Pons (tissue), 1 donor: ENCODE data around the gene MYBPC3.
"Not testable (repeated sequence)": the region's sequence is repeated elsewhere in the genome, so short reads cannot be mapped to it uniquely, and the experiment has no call there.

Experiments
- DNase-seq: peaks from one replicate; pipeline ENCODE4 v3.0.0-alpha.2; 2016; ENCODE audit warnings: low spot score

The MYBPC3 gene

DNA sequence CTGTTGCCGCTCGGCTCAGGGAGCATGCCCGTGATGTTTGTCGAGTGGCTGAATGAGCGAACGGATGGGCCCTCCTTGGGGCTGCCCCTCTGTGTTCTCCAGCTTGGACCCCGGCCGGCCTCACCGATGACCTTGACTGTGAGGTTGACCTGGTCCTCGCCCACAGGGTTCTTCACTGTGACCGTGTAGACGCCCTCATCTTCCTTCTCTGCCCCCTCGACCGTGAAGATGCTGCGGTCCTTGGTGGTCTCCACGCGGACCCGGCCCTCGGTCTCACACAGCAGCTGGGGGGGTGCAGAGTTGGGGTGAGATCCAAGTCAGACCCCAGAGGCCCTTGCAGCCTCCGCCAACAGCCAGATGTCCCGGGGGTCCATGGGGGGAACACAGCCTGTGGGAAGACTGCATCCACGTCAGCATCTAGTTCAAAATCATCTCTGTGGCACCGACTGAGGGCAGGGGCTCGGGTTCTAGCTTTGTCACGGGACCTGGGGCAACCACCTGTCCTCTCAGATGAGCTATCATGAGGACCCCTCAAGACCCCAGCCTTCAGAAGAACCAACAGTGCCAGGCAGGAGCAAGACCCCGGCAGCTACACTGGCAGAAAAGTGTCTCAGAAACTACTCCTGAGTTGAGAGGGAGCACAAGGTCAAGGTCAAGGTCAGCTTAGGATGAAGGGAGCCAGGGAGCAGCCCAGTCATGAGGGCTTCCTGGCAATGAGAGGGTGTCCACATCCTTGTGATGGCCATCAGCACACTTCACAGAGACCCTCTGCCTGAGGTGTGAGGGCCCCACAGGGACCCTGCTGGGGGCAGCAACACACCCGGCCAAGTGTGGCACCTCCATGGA lies 13.9 kb downstream of the MYBPC3 start:
- no peak for DNase-seq

DNA sequence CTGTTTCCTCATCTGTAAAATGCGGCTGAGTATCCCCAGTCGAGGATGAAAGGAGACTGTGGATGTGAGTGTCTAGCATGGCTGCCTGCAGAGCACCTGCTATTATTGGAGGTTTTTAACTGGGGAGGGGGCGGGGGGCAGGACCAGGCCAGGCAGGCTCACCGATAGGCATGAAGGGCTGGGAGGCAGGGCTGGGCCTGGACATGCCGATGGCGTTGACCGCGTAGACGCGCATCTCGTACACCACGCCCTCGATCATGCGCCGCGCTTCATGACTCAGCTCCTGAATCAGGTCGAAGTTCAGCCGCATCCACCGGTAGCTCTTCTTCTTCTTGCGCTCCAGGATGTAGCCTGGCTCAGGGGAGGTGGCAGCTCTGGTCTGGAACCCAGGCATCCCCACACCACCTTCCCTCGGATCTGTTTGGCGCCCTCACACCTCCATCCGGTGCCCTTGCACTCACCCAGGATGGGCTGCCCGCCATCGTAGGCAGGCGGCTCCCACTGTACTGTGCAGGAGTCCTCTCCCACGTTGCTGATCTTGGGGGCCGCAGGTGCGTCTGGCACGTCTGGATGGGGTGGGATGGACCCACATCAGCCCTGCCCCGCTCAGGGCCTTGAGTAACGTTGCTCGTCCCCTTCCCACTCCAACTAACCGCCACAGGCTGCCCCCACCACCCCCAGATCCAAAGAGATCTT lies 15.1 kb downstream of the MYBPC3 start:
- DNase-seq = no peak

DNA sequence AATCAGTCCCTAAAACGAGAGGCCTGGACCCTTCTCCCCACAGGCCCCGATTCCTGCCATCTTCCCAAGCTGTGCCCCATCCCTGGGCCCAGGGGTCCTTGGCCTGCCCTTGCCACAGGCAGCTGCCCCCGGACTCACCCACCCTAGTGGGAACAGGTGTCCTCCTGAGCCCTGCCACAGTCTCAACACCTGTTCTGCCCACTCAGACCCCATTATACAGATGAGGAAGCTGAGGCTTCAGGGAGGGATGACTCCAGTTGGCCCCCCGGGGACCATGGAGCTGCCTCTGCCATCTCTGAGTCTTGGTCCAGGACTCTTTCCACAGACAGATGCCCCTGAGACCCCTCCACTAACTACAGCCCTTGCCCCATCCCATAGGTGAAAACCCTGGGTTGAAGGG lies 15.9 kb downstream of the MYBPC3 start:
- no peak for DNase-seq

DNA sequence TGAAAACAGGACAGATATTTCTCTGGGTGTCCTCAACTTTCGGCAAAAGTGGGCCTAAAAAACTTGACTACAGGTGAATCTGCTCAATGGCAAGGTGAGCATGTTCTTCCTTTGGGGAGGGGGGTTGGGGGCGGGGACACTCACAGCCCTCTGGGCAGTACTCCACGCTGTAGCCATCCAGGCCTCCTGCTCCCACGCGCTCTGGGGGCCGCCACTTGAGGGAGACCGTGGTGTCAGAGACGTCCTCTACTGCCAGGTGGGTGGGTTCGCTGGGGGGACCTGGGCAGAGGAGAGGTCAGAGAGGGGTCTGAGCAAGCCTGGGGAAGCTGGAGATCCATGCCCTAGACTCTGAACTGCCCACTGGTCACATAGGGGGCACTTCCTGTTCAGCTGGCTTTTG lies 16.8 kb downstream of the MYBPC3 start:
- no peak for DNase-seq

DNA sequence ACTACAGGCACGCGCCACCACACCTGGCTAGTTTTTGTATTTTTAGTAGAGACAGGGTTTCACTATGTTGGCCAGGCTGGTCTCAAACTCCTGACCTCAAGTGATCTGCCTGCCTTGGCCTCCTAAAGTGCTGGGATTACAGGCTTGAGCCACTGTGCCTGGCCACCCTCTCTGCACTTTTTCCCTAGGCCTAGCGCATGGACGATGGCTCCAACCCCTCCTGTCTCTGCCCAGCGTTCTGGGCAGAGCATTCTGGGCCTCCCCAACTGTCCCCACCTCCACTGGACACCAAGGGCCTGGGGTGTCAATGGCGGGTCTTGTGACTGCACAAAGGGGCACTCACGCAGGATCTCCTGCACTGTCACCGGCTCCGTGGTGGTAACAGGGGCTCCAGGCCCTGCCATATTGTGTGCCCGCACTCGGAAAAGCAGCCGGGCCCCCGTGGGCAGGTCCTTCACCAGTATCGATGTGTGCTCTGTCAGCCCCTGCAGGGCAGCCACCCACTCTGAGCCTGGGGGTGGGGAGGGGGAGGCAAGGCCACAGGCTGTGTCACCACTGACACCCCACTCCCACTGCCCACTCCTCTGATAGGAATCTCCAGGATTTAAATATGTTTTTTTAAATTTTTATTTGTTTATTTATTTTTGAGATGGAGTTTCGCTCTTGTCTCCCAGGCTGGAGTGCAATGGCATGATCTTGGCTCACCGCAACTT lies 17.6 kb downstream of the MYBPC3 start:
- not testable (repeated sequence) for DNase-seq

DNA sequence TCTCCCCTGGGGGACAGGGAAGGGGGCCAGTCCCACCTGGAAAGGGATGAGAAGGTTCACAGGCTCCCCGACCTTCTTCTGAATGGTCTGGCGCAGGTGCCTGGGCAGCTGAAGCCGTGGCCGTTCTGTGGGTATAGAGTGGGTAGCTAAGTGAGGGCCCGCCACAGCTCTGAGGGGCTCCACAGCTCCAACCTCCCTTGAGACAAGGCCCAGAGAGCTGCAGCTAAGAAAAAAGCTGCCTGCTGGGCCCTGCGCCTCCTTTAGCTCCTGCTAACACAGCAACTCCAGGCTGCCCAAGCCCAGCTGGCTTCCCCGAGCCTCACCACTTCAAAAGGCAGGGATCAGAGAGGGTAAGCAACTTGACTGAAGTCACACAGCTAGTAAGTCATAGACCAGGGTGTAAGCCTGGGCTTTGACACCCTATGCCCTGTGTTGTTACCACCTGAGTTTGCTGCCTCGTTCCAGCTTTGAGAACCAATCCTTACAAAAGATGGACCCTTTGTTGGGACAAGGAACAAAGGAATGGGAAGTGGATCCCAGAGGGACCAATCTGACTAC lies 18.5 kb downstream of the MYBPC3 start:
- no peak for DNase-seq

DNA sequence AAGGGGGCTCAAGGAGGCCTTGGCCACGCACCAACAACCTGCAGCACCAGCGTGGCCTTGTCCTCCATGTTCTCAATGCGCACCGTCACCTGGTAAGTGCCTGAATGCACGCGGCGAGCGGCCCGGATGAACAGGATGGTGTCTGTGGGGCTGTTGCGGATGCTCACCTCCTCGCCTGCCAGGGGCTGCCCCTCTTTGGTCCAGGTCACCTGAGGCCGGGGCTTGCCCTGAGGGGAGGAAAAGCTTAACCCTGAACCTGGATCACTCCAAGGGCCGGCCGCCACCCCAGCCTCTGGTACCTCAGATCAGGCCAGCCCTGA lies 19.0 kb downstream of the MYBPC3 start:
- no peak for DNase-seq

DNA sequence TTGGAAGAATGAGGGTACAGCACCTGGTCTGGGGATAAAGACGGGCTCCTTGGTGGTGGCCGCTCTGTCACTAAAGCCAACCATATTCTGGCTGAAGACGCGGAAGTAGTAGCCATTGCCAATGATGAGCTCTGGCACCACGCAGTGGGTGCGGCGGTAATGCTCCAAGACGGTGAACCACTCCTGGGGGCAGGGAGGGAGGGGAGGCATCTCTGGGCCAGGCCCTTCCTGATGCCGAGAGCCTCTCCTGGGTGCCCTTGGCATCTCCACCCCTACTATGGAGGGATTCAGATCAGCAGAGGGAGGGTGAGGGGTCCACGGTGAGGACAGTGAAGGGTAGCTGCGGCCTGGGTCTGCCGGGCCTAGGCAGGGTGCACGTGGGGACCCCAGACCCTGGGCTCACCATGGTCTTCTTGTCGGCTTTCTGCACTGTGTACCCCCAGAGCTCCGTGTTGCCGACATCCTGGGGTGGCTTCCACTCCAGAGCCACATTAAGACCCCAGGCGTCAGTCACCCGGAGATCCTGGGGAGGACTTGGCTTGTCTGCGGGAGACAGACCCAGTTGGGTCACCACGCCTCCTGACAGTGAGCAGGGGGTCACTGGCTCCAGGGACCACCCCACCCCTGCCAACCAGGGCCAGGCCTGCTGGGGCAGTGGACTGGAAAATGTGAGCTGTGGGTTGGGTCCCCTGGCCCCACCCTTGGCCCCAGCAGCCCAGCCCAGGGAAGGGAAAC lies 19.5 kb downstream of the MYBPC3 start:
- DNase-seq = no peak

DNA sequence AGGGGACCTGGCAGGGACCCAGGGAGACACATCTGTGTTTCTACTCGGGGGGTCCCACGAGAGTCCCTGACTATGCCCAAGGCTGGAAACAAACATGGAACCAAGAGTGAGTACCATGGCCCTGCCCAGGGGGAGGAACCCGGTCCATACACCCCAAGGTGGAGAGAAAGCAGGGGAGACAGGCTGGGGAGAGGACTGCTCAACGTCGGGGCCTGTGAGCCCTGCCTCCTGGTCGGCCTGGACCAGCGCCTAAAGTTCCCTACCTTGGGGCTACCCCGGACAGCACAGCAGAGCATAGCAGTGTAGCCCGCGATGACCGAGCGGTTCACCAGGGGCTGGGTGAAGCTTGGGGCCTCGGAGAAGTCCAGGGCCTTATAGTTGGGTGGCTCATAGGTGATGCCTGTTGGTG lies 20.2 kb downstream of the MYBPC3 start:
- no peak for DNase-seq

DNA sequence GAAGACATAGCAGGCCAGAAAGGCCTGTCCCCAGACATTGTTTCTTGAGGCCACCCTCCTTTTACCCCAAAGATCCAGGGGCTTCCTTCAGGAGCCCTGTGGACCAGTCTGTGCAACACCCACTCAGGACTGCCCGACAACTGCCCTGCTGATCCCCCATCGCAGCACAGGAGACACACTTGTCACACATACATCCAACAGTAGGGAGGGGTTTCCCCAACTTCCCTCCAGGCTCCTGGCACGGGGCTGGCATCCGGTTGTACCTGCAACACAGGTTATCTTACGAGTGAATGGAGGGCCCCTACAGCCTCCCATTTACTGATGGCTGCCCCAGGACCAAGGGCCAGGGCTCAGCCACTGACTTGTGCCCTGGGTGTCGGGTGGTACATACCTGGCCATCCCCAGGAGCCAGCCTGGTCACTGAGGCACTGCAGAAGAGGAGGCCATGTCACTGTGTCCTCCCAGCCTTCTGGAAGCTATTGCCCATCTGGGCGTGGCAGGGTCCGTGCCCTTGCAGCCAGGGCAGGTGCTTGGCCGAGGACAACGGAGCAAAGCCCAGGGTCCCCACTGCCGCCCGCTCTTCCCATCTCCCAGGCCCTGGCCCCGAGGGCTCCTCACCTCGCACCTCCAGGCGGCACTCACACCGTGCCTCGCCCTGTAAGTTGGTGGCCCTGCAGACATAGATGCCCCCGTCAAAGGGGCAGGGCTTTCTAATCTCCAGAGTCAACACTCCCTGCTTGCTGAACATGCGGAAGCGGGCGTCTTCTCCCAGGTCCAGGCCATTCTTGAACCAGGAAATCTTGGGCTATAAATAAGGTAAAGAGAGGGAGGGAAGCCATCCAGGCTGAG lies 20.8 kb downstream of the MYBPC3 start:
- no peak for DNase-seq

DNA sequence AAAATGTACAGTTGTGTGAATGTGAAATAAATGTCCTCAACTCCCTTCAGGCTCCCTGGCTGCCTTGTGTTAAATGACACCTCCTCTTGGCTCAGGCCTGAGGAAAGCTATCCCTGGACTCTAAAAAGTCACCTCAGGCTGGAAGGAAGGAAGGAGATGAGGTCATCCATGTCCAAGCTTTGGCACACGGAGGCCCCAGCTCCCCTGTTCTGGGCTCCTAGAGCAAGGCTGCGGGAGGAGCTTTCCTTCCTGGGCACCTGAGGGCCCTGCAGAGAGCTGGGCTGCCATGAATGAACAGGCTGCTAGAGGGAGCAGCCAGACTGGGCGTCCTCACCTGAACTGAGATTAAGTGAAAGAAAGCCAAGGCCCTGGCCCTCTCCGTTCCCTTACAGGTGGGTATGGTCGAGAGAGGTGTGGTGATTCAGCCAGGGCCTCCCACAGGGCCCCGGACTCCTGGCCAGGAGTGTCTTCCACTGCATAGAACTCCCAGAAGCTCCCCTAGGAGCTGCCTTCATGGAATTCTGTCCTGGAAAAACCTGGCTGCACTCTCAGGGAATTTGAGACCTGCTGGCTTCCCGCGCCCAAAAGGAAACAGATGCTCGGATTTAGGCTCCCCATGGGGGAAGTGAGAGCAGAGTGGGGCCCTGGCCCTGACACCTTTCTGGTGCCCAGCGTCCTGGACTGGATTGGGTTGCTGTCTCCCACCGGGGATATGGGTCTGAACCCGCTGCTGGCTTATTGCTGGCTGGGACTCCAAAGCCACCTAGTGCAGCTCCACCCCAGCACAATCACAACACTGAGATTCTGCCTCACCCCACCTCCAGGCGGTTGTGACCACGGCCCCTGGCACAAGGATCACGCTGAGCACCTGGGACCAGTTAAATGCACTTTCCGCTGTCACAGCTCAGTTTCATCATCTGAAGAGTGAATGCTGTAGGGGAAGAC lies 22.2 kb downstream of the MYBPC3 start:
- DNase-seq = peak; percentile 5

DNA sequence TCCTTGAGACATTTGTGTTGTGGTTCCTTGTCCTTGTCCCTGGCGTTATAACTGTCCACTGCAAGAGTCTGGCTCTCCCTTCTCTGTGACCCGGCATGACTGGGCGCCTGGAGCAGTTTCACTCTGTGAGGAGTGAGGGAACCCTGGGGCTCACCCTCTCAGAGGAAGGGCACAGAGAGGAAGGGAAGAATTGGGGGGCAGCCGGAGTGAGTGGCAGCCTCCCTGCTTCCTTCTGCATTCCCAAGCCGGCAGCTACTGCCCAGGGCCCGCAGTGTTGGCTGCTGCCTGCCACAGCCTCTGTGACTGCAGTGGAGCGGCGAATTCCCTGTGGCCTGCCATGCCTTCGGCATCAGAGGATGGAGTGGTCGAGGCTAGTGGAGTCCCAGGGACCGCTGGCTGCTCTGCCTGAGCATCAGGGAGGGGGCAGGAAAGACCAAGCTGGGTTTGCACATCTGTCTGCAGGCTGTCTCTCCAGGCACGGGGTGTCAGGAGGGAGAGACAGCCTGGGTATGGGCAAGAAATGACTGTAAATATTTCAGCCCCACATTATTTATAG lies 23.0 kb downstream of the MYBPC3 start:
- DNase-seq = no peak

DNA sequence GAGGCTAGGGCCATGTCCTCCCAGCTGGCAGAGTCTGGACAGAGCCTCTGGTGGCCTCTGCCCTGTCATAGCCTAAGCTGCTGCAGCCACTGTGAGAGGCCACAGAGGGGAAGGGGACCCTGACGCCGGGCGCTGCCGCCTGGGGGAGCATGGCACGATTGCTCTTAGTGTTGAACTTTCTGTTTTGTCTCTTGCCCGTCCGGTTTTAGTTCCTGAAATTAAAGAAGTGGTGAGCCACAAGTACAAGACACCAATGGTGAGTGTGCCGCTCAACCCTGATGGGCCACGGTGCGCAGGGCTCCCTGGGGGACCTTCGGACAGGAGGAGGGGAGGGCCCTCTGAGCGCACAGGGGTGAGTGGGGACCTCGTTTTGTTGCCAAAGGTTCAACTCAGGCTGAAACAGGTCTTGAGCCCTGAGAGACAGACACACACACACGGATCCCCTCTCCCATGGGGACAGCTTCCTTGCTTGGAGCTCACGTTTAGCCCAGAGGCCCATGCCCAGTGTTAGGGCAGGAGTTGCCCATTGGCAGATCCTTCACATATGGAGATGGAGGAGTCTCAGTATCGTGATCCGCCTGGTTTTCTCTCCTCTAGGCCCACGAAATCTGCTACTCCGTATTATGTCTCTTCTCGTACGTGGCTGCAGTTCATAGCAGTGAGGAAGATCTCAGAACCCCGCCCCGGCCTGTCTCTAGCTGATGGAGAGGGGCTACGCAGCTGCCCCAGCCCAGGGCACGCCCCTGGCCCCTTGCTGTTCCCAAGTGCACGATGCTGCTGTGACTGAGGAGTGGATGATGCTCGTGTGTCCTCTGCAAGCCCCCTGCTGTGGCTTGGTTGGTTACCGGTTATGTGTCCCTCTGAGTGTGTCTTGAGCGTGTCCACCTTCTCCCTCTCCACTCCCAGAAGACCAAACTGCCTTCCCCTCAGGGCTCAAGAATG lies 23.8 kb downstream of the MYBPC3 start:
- DNase-seq = peak; percentile 40

DNA sequence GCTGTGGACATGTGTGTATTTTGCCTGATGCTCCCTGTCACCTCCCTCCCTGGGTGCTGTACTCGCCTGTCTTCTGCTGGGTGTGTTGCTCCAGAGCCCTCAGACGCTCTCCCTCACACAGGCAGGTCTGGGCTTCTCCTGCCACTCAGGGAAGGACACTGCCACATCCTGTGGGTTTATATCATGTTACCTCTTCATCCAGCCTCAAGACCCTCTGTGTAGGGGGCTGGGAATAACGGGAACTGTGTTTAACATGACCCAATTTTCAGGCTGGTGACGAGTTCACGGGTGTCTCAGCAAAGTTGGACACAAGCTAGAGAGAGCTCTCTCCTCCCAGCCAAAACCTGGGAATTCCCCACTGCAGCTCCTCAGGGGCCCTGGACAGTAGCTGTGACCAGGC lies 24.6 kb downstream of the MYBPC3 start:
- DNase-seq = no peak

DNA sequence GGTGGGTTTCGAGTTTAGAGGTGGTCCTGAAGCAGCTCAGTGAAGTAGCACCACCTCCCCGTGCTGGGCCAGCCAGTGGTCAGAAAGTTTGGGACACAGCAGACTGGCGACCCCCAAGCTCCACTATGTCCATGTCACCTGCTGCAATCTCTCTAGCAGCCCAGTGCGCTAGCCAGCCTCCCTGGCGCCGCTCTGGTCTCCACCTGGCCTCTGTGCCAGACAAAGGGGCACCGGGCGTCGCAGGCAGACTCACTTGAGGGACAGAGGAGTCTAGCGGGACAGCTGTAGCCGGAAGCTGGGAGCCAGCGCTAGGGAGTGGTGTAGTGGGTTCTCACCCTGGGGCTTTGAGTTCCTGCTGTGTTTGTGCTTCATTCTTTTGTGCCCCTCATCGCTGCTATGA lies 25.5 kb downstream of the MYBPC3 start:
- DNase-seq = no peak

DNA sequence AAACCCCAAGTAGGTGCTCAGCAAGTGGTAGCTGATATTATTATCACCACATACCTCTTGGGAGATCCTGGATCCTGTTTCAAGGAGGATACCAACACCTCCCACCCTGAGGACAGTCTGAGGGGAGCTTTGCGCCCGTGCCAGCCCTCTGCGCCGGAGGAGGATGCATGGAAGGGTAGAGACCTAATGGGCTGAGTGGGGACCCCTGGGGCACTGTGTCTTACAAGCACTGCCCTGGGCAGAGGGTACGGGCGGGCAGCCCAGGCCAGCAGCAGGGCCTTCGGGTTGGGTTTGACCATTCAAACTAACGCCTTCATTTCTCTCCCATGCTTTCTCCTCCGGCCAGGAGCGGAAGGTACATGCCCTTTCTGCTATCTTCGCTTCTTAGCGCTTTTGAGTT lies 26.3 kb downstream of the MYBPC3 start:
- DNase-seq = no peak

DNA sequence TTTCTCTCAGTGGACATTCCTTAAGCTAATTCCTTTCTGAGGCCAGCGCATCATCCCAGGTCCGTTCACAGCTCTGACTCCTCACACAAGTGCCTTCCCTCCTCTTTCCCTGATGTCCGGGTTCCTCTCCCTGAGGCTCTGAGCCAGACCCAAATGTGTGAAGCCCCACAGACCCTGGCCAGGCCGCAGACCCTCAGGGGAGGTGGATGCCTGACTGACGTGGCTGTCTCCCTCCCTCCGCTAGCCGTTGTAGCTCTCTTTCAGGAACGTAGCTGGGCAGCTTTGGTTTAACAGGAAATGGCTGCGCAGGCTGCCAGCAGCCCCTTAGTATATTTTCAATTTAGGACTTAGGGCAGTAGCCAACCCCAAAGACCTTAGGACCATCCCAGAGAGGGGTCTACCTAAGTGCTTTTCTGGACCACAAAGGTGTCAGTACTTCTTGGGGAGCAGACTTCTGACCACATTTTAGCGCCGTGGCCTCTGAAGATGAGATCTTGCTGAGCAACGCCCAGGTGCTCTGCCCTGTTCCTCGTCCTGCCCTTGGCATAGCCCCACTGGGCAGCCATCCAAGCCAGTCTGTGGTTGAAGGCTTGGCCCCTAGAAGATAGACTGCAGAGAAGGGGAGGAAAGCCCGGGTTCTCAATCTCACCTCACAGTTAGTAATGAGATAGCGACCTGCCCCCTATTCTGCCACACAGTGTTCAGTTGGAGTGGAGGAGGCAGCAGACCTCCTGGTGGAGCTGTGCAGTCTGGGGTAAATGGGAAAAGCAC lies 27.0 kb downstream of the MYBPC3 start:
- no peak for DNase-seq

DNA sequence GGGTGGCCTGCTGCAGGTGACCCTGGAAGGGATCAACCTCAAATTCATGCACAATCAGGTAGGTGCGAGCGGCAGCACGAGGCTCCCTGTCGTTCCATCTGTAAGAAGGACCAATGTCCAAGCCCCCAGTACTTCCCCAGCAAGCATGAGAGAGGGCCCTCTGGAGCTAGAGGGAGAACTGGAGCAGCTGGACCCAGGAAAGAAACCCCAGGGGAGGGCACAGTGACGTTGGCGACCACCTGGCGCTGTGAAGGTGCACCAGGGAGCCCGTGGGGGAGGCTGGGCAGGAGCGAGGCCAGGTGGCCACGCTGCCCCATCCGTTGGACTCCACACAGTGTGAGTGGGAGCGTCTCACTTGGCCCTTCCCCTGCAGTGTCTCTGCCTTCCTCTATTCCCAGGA lies 28.0 kb downstream of the MYBPC3 start:
- DNase-seq = no peak
